SK-MEL-5 (cell line): Measurements from ENCODE around the gene HSBP1L1. TPM values are rescaled to one million over a fixed set of nuclear protein-coding genes. Genes with fewer than 3 reads are reported as not detected.
"Not testable (repeated sequence)": the region's sequence is repeated elsewhere in the genome, so short reads cannot be mapped to it uniquely, and the experiment has no call there.

ENCODE experiments used
- DNase-seq: peaks from one replicate; pipeline ENCODE4 v3.0.0-alpha.2; 2016; ENCODE audit warnings: low read depth, low spot score
- in situ Hi-C: cut with HindIII; loops from 2 replicates; pipeline ENCODE4 v1.10.0; 2016; ENCODE audit warnings: low sequenced_read_pairs, high pct_unique_total_duplicates, low pct_unique_long_range_greater_than_20kb
- total RNA-seq: library from RNA; depleted of rRNA; stranded (reverse); fragments of >200 nt; shearing (Covaris generic); gene quantifications from 2 replicates; pipeline ENCODE4 v1.2.3, GENCODE V29; 2014

HSBP1L1 gene
- total RNA-seq, 1 experiment from 2014 or later: 23.4 TPM

DNA sequence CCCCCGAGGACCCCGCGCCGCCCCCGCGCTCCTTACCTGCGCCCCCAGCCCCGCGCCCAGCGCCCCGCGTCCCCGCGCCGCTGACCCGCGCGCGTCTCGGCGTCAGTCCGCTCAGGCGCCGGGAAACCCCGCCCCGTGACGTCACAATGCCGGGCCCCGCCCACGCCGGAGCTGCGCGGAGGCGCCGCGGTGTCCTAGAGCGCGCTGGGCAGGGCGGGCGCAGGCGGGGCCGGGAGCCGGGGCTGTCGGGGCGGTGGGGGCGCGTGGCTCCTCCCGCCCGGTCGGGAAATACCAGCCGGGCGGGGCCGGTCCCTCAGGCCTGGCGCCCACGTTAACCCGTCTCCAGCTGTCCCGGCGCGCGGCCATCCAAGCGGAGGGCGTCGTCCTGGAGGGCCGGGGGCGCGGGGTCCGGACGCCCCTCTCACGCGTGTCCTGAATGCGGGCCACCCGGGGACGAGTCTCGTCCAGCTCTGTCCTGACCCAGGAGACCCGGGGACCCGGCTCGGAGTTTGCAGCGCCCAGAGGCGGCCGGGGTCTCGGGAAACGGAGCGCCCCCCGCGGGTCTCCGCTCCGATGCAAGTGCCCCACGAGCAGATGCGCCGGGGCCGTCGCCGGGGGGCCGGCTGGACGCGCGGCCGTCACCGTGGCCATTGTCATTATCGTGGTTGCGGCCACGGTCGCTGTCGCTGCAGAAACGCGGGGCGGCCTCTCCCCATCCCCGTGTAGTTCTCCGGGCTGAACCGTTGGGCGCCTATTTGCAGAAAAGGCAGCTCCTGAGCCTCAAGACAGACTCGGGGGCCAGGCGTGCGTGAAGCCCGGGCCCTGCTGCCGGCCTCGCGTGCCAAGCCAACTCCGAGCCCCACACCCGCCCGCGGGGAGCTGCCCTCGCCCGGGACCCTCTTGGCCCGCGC, 12.6 kb upstream of the HSBP1L1 start, which contains the start of gene SLC66A2:
Gene SLC66A2 (minus strand): TSS at position 109 of the 911 bp plus-strand sequence. CDS start 727 bp downstream, outside the sequence.
- peak; percentile 75 for DNase-seq
- in situ Hi-C loops: no loop called here

- in situ Hi-C loops: no loop called here
- DNase-seq: no peak
Measured at GRCh38 chr18:79952456-79952995, 11.9 kb upstream of the HSBP1L1 start.

- no peak for DNase-seq
- in situ Hi-C loops: no loop called here
Measured at GRCh38 chr18:79952996-79953559, 11.4 kb upstream of the HSBP1L1 start.

DNA sequence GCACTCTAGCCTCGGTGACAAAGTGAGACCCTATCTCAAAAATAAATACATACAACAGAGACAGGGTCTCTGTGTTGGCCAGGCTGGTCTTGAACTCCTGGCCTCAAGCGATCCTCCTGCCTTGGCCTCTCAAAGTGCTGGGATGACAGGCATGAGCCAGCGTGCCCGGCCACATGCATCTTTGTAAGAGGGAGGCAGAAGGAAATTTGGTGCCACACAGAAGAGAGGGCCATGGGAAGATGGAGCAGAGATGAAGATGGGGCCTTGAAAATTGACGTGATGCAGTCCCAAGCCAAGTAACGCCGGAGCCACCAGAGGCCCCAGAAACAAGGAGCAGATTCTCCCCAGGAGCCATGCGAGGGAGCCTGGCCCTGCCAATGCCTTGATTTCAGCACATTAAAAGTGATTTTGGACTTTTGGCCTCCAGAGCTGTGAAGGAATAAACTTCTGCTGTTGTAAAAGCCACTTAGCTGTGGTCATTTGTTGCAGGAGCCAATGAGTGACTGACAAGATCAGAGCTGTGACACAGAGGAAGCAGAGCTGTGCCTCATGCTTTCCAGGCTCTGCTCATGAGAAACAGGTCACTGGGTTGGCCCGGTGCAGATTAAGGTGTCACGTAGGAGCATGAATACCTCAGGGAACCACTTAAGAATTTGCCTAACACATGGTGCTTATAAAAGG, 10.3 kb upstream of the HSBP1L1 start:
- DNase-seq: peak; percentile 56
- in situ Hi-C loops: no loop called here

GRCh38 chr18:79954791-79955190, 9.7 kb upstream of the HSBP1L1 start:
- peak; percentile 13 for DNase-seq
- in situ Hi-C loops: no loop called here

- no peak for DNase-seq
- in situ Hi-C loops: no loop called here
Measured at GRCh38 chr18:79955302-79956075, 9.0 kb upstream of the HSBP1L1 start.

DNA sequence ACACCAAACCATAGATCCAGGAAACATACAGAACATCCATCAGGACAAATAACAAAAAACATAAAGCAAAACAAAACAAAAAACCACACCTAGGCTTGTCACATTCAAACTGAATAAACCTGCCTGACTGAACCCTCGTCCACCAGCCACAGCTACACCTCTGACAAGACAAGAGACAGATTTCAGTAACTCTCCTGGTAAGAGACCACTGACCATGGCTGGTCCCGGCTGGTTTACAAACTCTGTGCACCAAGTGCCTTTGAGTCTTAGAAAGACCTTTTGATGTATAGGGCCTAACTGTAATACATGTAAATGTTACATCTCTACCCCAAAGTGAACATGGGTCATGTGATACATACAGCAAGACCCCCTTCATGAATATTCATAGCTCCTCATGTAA, 8.2 kb upstream of the HSBP1L1 start:
- no peak for DNase-seq
- in situ Hi-C loops: no loop called here

- in situ Hi-C loops: no loop called here
- DNase-seq: no peak
Measured at GRCh38 chr18:79958981-79959380, 5.5 kb upstream of the HSBP1L1 start.

DNA sequence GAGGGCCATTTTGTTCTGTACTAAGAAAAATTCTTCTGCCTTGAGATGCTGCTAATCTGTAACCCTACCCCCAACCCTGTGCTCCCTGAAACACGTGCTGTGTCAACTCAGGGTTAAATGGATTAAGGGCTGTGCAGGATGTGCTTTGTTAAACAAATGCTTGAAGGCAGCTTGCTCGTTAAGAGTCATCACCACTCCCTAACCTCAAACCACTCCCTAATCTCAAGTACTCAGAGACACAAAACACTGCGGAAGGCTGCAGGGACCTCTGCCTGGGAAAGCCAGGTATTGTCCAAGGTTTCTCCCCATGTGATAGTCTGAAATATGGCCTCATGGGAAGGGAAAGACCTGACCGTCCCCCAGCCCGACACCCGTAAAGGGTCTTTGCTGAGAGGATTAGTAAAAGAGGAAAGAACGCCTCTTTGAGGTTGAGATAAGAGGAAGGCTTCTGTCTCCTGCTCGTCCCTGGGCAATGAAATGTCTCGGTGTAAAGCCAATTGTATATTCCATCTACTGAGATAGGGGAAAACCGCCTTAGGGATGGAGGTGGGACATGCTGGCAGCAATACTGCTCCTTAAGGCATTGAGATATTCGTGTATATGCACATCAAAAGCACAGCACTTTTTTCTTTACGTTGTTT, 4.2 kb upstream of the HSBP1L1 start:
- in situ Hi-C loops, DNase-seq: not testable (repeated sequence)

DNA sequence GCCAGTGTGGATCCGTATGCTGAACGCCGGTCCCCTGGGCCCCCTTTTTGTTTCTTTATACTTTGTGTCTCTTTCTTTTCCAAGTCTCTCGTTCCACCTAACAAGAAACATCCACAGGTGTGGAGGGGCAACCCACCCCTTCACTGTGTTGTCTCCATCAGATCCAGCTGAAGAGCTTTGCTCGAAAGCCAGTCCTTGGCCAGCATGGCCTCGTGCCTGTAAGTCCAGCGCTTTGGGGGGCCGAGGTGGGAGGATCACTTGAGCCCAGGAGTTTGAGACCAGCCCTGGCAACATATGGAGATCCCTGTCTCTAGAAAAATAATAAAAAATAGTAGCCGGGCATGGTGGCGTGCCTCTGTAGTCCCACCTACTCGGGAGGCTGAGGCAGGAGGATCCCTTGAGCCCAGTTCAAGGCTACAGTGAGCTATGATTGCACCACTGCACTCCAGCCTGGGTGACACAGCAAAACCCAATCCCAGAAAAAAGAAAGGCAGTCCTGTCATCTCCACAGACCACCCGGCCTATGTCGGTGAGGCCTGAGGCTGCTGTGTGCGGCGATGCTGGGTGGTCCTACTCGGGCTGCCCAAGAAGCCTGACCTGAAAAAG, 3.4 kb upstream of the HSBP1L1 start:
- no peak for DNase-seq
- in situ Hi-C loops: no loop called here

- in situ Hi-C loops: no loop called here
- DNase-seq: no peak
Measured at GRCh38 chr18:79961527-79962291, 2.7 kb upstream of the HSBP1L1 start.

- in situ Hi-C loops: no loop called here
- no peak for DNase-seq
Measured at GRCh38 chr18:79962311-79962710, 2.1 kb upstream of the HSBP1L1 start.

DNA sequence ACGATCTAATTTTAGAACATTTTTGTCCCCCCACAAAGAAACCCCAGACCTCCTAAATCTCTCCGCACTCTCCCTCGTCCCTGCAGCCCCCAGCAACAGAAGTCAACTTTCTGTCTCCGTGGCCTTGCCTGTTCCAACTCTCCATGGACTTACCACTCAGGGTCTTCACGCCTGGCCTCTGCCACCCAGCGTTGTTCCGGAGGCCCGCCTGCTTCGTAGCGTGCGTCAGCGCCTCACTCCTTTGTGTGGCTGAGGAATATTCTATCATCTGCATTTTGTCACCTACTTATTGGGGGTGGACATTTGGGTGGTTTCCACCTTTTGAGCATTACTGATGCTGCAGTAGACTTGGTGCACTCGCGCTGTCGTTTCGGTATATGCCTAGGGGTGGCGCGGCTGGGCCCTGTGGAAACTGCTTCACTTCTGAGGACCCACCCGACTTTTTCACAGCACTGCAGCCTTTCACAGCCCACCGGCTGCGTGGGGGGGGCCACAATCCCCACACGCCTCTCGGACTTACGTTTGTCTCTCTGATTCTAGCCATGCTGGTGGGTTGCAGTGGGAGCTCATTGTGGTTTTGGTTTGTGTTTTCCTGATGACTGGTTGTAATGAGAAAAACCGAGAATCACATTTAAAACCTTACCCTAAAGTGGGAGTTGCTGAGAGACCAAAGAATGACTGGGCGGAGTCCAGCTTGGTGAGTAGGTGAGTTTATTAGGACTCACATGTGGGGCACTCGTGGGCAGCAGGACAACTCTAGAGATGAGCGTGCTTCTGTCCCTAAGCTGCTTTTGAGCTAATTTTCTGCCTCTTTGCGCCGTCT, 1.4 kb upstream of the HSBP1L1 start:
- in situ Hi-C loops: no loop called here
- DNase-seq: no peak

- in situ Hi-C loops: no loop called here
- no peak for DNase-seq
Measured at GRCh38 chr18:79963658-79964329, 649 bp upstream of the HSBP1L1 start.
